HepG2 (cell line): ENCODE results near the gene FAM229A.

Source experiments
- CTCF ChIP-seq: sonication (generic); formaldehyde crosslinking; IDR thresholded peaks from 2 replicates; pipeline ENCODE4 v1.5.0; 2020; ENCODE audit warnings: mild to moderate bottlenecking, missing genetic modification reagents, moderate library complexity
- DNMT1 ChIP-seq: sonication (generic); formaldehyde crosslinking; IDR thresholded peaks from 2 replicates; pipeline ENCODE4 v1.5.1; 2020; ENCODE audit warnings: mild to moderate bottlenecking, missing genetic modification reagents
- MTA1 ChIP-seq: sonication (generic); formaldehyde crosslinking; IDR thresholded peaks from 2 replicates; pipeline ENCODE4 v1.4.0; 2020; ENCODE audit warnings: missing genetic modification reagents, mild to moderate bottlenecking, borderline replicate concordance
- NR3C1 ChIP-seq: sonication (generic); formaldehyde crosslinking; IDR thresholded peaks from 2 replicates; pipeline ENCODE4 v1.4.0; 2020; ENCODE audit warnings: missing genetic modification reagents
- POLR2A ChIP-seq, 2 experiments: IDR thresholded peaks; 2 replicates each; pipeline ENCODE4 v1.6.1; 2011; ENCODE audit warnings: low read depth in 2 of 2, low read length in 2 of 2, mild to moderate bottlenecking in 1 of 2, moderate library complexity in 1 of 2; ENCODE audit not compliant: insufficient read depth in 1 of 2
- POLR2AphosphoS5 ChIP-seq: IDR thresholded peaks from 2 replicates; pipeline ENCODE4 v1.6.1; 2012; ENCODE audit warnings: low read depth, low read length
- SRSF9 ChIP-seq: fragments of 200-400 bp; formaldehyde crosslinking; IDR thresholded peaks from 2 replicates; pipeline ENCODE4 v1.6.1; 2018; ENCODE audit warnings: borderline replicate concordance, mild to moderate bottlenecking, low read depth, low read length; ENCODE audit not compliant: insufficient read depth, poor library complexity, severe bottlenecking
- UBTF ChIP-seq: sonication (generic); formaldehyde crosslinking; IDR thresholded peaks from 2 replicates; pipeline ENCODE4 v1.4.0; 2020; ENCODE audit warnings: mild to moderate bottlenecking, missing genetic modification reagents
- ZBTB2 ChIP-seq: sonication (generic); formaldehyde crosslinking; IDR thresholded peaks from 2 replicates; pipeline ENCODE4 v1.8.0; 2022; ENCODE audit warnings: low read depth, missing genetic modification reagents
- ZKSCAN5 ChIP-seq: sonication (generic); formaldehyde crosslinking; IDR thresholded peaks from 2 replicates; pipeline ENCODE4 v1.5.1; 2020; ENCODE audit warnings: mild to moderate bottlenecking, missing genetic modification reagents
- ZNF709 ChIP-seq: sonication (generic); formaldehyde crosslinking; IDR thresholded peaks from 2 replicates; pipeline ENCODE4 v1.5.0; 2020; ENCODE audit warnings: mild to moderate bottlenecking, missing genetic modification reagents
- TF ChIP-seq, protein P1 (sequence below): sonication (generic); formaldehyde crosslinking; IDR thresholded peaks from 2 replicates; pipeline ENCODE4 v1.4.0; 2020; ENCODE audit warnings: missing genetic modification reagents, borderline replicate concordance
- TF ChIP-seq, protein P2 (sequence below): sonication (generic); formaldehyde crosslinking; IDR thresholded peaks from 2 replicates; pipeline ENCODE4 v1.8.1; 2023; ENCODE audit warnings: missing genetic modification reagents, inconsistent platforms, borderline replicate concordance

DNA sequence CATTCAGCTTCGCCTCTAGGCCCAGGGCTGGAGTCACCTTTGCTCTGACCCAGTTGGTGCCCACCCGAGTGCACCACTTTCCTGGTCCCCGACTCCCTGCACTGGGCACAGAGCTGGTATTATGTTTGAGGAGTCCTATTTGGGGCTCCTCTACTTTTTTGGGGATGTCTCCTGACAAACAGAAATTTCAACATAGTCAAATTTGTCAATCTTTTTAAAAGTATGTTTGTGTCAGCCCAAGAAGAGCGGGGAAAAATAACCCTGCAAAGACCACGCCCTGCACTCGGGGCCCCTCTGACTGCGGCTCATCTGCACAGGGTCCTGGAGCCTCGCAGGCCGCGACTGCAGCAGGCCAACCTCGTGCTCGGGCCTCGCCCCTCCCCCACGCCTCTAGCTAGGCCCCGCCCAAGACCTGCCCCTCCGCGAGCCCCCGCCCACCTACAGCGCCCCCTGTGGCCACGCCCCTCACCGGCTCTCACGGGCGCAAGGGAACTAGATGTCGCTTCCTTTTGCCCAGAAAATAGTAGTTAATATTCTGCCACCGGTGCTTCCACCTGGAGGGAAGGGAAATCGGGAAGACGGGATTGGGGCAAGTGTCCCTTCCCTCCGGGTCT is 11.4 kb downstream of the FAM229A start:
- TF ChIP-seq ZKSCAN5 (no peak), DNMT1 (no peak), UBTF (CRISPR knock-in tag) (no peak), ZBTB2 (CRISPR knock-in tag) (no peak; the same call in 1 of the 2 replicates), POLR2AphosphoS5 (0 out of 2 replicates have a peak, but pooled peaks have one; percentile 35), CTCF (CRISPR knock-in tag) (peak; percentile 69), MTA1 (CRISPR knock-in tag) (0 out of 2 replicates have a peak, but pooled peaks have one; percentile 36), SRSF9 (no peak), NR3C1 (CRISPR knock-in tag) (no peak), ZNF709 (no peak), POLR2A (IDR thresholded peaks at IDR 0.05; ENCODE audit: insufficient read depth in 1 of 2, low read depth in 2 of 2, low read length in 2 of 2) (no peak; a peak in 1 of 4 replicates)
- TF ChIP-seq, protein P1, sequence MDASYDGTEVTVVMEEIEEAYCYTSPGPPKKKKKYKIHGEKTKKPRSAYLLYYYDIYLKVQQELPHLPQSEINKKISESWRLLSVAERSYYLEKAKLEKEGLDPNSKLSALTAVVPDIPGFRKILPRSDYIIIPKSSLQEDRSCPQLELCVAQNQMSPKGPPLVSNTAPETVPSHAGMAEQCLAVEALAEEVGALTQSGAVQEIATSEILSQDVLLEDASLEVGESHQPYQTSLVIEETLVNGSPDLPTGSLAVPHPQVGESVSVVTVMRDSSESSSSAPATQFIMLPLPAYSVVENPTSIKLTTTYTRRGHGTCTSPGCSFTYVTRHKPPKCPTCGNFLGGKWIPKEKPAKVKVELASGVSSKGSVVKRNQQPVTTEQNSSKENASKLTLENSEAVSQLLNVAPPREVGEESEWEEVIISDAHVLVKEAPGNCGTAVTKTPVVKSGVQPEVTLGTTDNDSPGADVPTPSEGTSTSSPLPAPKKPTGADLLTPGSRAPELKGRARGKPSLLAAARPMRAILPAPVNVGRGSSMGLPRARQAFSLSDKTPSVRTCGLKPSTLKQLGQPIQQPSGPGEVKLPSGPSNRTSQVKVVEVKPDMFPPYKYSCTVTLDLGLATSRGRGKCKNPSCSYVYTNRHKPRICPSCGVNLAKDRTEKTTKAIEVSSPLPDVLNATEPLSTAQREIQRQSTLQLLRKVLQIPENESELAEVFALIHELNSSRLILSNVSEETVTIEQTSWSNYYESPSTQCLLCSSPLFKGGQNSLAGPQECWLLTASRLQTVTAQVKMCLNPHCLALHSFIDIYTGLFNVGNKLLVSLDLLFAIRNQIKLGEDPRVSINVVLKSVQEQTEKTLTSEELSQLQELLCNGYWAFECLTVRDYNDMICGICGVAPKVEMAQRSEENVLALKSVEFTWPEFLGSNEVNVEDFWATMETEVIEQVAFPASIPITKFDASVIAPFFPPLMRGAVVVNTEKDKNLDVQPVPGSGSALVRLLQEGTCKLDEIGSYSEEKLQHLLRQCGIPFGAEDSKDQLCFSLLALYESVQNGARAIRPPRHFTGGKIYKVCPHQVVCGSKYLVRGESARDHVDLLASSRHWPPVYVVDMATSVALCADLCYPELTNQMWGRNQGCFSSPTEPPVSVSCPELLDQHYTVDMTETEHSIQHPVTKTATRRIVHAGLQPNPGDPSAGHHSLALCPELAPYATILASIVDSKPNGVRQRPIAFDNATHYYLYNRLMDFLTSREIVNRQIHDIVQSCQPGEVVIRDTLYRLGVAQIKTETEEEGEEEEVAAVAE (CRISPR knock-in tag) = no peak; the same call in 1 of the 2 replicates
- TF ChIP-seq, protein P2, sequence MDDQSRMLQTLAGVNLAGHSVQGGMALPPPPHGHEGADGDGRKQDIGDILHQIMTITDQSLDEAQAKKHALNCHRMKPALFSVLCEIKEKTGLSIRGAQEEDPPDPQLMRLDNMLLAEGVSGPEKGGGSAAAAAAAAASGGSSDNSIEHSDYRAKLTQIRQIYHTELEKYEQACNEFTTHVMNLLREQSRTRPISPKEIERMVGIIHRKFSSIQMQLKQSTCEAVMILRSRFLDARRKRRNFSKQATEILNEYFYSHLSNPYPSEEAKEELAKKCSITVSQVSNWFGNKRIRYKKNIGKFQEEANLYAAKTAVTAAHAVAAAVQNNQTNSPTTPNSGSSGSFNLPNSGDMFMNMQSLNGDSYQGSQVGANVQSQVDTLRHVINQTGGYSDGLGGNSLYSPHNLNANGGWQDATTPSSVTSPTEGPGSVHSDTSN (CRISPR knock-in tag) = no peak
